Hypothalamus (tissue), 51 donors: ENCODE measurements around the gene CYP2R1.

ENCODE experiments used
- DNase-seq, 51 donors: peaks; one replicate each; lab custom pipeline; 2025; lab: John Stamatoyannopoulos, UW

CYP2R1 gene

GRCh38 chr11:14892036-14892556 lies at the start of gene CYP2R1:
Gene CYP2R1 (minus strand): TSS chr11:14892231. CDS start chr11:14892205, 26 bp downstream.
- peak; percentile 44 to 96 (median 84) for DNase-seq

DNA sequence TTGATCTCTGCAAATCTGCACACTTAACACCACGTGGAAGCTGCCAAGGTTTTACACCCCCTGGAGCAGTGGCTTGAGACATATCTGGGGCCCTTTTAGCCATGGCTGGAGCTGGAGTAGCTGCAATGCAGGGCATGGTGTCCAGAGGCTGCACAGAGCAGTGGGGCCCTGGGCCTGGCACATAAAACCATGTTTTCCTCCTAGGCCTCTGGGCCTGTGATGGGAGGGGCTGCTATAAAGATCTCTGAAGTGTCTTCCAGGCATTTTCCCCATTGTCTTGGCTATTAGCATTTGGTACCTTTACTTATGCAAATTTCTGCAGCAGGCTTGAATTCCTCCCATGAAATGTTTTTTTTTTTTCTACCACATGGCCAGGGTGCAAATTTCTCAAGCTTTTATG lies 46.9 kb upstream of the CYP2R1 start:
- no peak for DNase-seq

DNA sequence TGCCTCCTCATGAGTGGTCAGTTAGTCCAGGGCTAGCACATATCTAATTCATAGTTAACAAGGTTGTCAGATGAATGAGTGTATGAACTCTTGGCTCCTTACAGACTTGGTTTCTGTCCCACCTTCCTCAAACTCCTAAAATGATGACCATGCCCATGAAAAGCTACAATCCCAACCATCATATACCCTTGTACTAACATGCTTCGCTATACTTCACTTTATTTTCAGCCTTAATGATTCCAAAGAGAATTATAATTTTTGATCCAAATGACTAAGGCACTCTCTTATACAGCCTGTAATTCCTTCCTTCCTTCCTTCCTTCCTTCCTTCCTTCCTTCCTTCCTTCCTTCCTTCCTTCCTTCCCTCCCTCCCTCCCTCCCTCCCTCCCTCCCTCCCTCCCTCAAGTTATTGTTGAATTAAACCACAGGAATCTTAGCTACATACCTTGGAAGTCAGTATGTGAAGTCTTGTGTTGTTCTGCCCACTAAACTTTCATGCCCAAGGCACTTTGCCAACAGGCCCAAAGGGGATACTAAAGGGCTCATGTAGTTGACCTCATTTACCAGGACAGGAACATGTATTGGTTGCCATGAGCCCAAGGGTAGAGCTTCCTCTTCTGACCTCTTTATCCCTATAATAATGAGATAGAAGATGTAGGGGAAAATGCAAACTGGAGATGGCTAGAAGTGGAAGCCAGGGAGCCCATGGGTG lies 42.8 kb upstream of the CYP2R1 start:
- no peak for DNase-seq

DNA sequence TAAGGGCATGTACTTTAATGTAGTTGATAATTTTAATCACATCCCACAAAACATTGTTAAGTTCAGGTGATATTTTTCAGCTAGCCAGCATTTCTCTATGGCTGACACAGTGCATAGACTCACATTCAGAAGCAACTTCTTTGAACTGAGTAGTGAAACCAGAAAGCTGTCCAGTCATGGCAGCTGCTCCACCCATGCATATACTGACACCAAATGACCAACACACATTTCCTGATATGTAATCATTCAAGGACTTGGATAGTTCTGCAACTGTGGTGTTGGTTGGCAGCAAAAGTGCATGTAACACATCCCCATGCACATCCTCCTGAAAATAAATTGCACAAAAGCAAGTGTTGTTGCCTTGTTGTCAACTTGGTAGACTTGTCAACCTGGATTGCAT lies 40.4 kb upstream of the CYP2R1 start:
- no peak for DNase-seq

DNA sequence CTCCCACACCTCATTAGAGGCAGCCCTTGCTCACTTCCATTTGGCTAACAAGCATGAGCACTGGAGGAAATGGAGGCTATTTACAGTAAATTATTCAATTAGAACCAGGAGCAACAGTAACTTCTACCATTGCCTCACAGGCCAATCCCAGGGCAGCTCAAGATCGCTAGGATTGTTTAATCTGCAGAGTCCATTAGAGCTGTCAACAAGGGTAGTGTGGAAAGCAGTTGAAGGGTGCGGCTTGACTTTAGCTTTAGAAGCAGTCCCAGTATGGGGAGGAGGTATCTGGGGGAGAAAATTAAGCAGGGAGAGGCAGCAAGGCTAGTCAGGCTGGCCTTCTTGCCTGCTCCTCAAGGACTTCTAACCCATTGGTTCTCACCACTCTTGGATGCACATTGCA lies 38.3 kb upstream of the CYP2R1 start:
- DNase-seq = no peak

DNA sequence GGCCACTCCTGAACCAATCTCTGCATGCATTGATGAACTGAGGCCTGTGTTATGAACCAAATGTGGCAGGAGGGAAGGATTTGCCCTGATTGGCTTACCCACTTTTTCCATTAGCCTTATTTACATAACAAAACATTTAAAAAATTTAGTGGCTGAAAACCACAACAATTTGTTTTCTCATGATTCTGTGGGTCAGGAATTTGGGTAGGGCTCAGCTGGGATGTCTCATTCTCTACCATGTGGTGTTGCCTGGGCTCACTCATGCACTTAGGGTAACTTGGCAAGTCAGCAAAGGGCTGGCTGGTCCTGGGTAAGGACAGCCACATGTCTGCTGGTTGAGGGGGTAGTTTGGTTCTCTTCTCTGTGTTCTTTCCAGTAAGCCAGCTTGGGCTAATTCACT lies 35.1 kb upstream of the CYP2R1 start:
- DNase-seq = no peak

- DNase-seq = no peak
Observed at GRCh38 chr11:14924318-14924717, 32.3 kb upstream of the CYP2R1 start.

- no peak for DNase-seq
Observed at GRCh38 chr11:14916403-14916802, 24.4 kb upstream of the CYP2R1 start.

GRCh38 chr11:14914536-14914935 lies 22.5 kb upstream of the CYP2R1 start:
- no peak for DNase-seq

GRCh38 chr11:14908214-14908880 lies 16.3 kb upstream of the CYP2R1 start:
- DNase-seq = peak in 16 of 51 donors; percentile 1 to 24 (median 8)

DNA sequence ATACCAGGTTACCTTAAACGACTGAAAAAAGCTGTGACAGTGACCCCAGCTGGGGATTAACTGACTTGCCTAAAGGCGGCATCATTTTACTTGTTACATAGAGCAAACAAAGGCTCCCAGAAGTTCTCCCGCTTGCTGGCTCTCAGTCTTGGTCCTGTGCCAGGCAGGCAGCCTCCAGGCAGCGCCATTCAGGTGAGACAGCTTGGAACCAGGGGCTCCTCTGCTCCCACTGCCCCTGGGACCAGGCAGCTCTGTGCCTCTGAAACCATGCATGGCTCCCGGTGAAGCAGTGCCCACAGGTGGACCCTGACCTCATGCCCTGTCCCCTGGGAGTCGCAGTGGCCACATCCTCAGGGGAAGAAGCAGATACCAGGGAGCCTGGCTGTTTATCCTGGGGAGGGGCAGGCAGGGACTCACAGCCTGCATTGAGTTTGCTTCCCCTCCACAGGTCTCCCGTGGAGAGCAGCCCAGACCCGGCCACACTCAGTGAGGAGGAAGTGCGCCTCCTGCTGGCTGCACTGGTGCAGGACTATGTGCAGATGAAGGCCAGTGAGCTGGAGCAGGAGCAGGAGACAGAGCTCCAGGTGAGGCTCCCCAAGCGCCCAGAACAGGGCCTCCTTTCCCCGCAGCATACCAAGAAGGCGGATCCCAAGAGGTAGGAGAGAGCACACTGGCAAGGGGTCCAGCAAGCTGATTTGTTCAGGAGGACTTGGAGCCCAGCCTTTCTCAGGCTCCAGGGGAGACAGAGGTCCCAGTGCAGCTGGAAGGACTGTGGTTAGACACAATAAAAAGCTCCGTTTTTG lies 15.6 kb upstream of the CYP2R1 start:
- DNase-seq = peak in 42 of 51 donors; percentile 19 to 81 (median 52)

DNA sequence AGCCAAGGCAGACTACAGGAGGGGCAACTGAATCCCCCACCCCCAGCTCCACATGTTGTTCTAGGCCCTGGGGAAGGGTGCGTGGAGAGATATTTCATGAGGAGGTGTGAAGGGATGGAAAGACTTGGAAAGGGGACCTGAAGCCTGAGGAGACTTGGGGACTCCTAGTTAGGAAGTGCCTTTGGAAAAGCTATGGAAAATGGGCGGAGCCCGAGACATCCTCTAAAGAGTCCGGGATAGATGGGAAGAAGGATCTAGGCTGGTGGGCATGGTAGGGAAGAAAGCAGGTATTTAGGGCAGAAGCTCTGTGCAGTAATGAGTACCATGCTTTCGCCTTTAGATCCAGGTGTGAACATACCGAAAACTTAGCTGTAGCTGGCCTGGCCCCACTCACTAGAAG lies 15.0 kb upstream of the CYP2R1 start:
- no peak for DNase-seq

DNA sequence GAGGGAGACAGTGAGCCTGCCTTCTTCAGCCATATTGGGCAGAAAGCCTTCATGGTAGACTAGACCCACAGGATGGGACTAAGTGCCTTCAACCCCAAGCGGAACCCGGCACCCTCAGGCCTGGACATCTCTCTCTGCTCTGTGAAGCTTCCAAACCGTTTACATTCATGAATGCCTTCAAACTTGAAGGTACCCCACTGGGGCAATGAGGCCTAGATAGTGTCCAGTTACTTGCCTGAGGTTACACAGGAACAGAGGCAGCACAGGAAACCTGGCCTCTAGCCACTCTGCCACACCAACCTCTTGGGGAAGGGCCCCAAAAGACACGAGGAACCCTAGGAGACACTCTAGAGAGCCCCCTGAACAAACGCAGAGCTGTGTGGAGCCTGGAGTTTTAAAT lies 14.5 kb upstream of the CYP2R1 start:
- DNase-seq = no peak

DNA sequence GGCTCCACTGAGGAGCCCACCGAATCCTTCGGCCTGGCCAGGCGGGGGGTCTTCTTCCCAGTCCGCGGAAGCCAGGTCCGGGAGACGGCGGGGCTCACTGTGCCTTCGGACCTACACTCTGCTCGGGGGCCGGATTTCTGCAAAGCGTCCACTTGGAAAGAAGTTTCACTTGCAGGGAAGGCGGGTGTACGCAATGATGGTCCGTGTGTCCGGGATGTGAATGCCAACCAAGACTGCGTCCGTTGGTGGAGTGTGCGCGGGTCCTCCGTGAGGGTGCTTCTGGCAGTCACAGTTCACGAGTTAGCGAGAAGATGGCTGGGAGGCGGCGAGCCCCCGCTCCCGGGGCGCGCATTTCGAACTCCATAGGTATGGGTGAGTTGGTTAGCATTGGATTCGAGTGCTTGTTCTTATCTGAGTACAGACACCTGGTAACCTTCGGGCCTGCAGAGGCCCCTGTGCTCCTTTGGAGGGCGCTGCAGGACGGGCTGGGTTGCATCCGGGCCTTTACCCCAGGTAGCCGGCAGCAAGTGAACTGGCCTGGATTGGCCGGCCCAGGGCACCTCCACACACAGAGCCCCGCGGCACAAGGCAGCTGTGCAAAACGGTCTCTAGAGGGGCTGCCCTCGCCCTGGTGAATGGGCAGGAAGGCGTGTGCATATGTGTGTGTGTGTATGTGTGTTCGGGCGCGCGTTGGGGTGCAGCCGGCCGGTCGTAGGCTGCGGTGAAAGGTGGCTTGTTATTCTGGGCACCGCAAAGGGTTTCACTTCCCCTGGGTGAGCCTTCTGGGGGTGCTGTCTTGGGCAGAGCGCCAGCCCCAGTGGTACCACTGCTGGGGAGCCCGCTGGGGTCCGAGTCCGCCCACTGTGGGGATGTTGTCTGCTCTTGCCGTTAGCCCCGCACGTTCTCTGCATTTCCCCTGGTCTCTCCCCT lies 13.3 kb upstream of the CYP2R1 start:
- peak in 18 of 51 donors; percentile 2 to 50 (median 26) for DNase-seq

DNA sequence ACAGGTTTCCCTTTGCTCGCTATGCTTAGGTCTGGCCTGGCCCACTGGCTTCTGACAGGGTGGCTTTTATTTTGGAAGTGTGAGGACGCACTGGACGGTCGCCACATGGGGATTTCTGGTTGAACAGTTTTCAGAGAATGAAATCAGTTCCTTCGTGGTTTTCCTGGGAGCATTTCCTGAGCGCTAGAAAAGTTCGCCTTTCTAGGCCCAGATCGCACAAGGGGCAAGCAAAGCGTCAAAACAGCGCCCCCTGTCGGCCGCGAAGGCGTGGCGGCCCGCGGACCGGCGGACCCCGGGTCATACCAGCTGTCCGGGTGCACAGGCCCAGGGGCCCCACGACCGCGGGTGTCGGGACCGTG lies 12.7 kb upstream of the CYP2R1 start:
- peak in 45 of 51 donors; percentile 3 to 80 (median 49) for DNase-seq

- DNase-seq = no peak
Observed at GRCh38 chr11:14902650-14903350, 10.8 kb upstream of the CYP2R1 start.

DNA sequence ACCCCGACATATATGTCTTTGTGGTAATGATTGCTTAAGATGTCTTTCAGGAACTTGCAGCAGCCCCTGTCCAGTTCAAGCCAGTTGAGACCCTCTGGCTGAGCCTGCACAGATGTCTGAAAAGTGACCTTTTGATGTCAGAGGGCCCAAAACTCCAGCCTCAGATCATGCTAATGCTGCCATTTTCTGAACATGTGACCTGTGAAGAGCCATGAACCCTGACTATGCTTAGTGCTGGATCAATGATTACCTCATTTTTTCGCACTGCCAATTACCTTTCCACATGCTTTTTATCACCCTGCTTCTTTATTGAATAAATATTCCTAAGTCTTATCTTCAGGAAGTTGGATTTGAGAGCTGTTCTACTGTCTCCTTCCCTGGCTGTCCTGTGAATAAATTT lies 6.9 kb upstream of the CYP2R1 start:
- no peak for DNase-seq

DNA sequence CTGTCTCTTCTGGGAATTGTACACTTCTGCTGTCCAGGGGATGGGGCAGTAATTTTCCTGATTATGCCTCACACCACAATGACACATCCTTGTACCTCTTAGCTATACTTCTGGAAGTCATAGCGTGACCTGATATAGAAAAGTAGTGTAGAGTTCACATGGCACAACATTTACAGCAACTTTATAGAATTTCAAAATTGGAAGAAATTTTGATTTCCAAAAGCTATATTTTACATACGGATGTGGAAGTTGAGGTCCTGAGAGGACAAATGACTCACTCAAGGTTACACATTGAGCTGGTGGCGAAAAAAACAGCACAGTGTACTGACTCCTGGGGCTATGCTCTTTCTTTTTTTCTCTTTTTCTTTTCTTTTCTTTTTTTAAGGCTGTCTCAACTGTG lies 6.3 kb upstream of the CYP2R1 start:
- no peak for DNase-seq
